GM21723 (cell line): ENCODE results near the gene MASP2.
"Not testable (repeated sequence)": the region's sequence is repeated elsewhere in the genome, so short reads cannot be mapped to it uniquely, and the experiment has no call there.

Experiments used
- ATAC-seq: cut with Tn5 transposase; IDR thresholded peaks from one replicate; pipeline ENCODE4 v1.9.1; 2021; ENCODE audit warnings: mild to moderate bottlenecking, moderate library complexity; ENCODE audit not compliant: unreplicated experiment

The MASP2 gene

GRCh38 chr1:11058595-11059154 is 11.6 kb upstream of the MASP2 start:
- ATAC-seq: no peak

- no peak for ATAC-seq
These were observed 11.0 kb upstream of the MASP2 start for GRCh38 chr1:11058026-11058425.

GRCh38 chr1:11057477-11057876 is 10.4 kb upstream of the MASP2 start:
- no peak for ATAC-seq

GRCh38 chr1:11056504-11056903 is 9.5 kb upstream of the MASP2 start:
- ATAC-seq: no peak

GRCh38 chr1:11055676-11056075 is 8.6 kb upstream of the MASP2 start:
- no peak for ATAC-seq

- ATAC-seq: no peak
These were observed 7.6 kb upstream of the MASP2 start for GRCh38 chr1:11054666-11055065.

- no peak for ATAC-seq
These were observed 7.1 kb upstream of the MASP2 start for GRCh38 chr1:11054181-11054580.

GRCh38 chr1:11053758-11054137 is 6.7 kb upstream of the MASP2 start:
- ATAC-seq: no peak

GRCh38 chr1:11052839-11053757 is 6.1 kb upstream of the MASP2 start:
- ATAC-seq: no peak

- no peak for ATAC-seq
These were observed 4.9 kb upstream of the MASP2 start for GRCh38 chr1:11051781-11052511.

GRCh38 chr1:11051121-11051520 is 4.1 kb upstream of the MASP2 start:
- not testable (repeated sequence) for ATAC-seq

GRCh38 chr1:11046270-11046566 is 821 bp downstream of the MASP2 start:
- no peak for ATAC-seq

GRCh38 chr1:11045428-11046269 is 1.4 kb downstream of the MASP2 start:
- ATAC-seq: no peak

- ATAC-seq: no peak
These were observed 2.1 kb downstream of the MASP2 start for GRCh38 chr1:11044849-11045427.

GRCh38 chr1:11044086-11044848 is 2.8 kb downstream of the MASP2 start:
- ATAC-seq: no peak

GRCh38 chr1:11042995-11043874 is 3.8 kb downstream of the MASP2 start:
- no peak for ATAC-seq

GRCh38 chr1:11042065-11042464 is 5.0 kb downstream of the MASP2 start:
- no peak for ATAC-seq

GRCh38 chr1:11041048-11041447 is 6.0 kb downstream of the MASP2 start:
- ATAC-seq: no peak

- ATAC-seq: not testable (repeated sequence)
These were observed 7.0 kb downstream of the MASP2 start for GRCh38 chr1:11040105-11040429.
